CD4-positive, CD25-positive, alpha-beta regulatory T cell (primary cell): ENCODE results near the gene GRIP2. TPM values are rescaled to one million over a fixed set of nuclear protein-coding genes. Genes with fewer than 3 reads are reported as not detected.

Source experiments
- ATAC-seq, 2 donors: fragments of 150-1000 bp; cut with Tn5 transposase; one replicate each; pipeline ENCODE4 v1.10.0; 2021; ENCODE audit warnings: low read depth in 2 of 2, moderate number of reproducible peaks in 2 of 2, moderate library complexity in 1 of 2
- DNase-seq, 3 donors: peaks; one replicate each; pipeline versions ENCODE4 v3.0.0 to v3.0.0-alpha.2; 2012 to 2022; ENCODE audit warnings: mixed read lengths in 1 of 3
- H3K27ac ChIP-seq: one replicate; pipeline ENCODE4 v1.7.0; 2013; ENCODE audit warnings: mild to moderate bottlenecking, low read length; ENCODE audit not compliant: insufficient read depth, poor library complexity, severe bottlenecking
- H3K27me3 ChIP-seq: one replicate; pipeline ENCODE4 v1.7.0; 2013; ENCODE audit warnings: low read length; ENCODE audit not compliant: control insufficient read depth, insufficient read depth
- H3K36me3 ChIP-seq: one replicate; pipeline ENCODE4 v1.7.0; 2013; ENCODE audit warnings: mild to moderate bottlenecking, low read length, moderate library complexity; ENCODE audit not compliant: control insufficient read depth, insufficient read depth
- H3K4me1 ChIP-seq: 2 replicates; pipeline ENCODE4 v1.7.0; 2013; ENCODE audit warnings: mild to moderate bottlenecking, low read length; ENCODE audit not compliant: insufficient read depth, control insufficient read depth, poor library complexity, severe bottlenecking
- H3K4me3 ChIP-seq: one replicate; pipeline ENCODE4 v1.7.0; 2013; ENCODE audit warnings: low read depth, mild to moderate bottlenecking, low read length, moderate library complexity
- H3K9me3 ChIP-seq, 2 experiments: 1 replicate in 1 of 2; 2 replicates in 1 of 2; pipeline ENCODE4 v1.7.0; 2013; ENCODE audit warnings: low read length in 2 of 2, mild to moderate bottlenecking in 1 of 2, moderate library complexity in 1 of 2; ENCODE audit not compliant: control insufficient read depth in 2 of 2
- H3K27ac Mint-ChIP-seq, 3 donors: one replicate each; pipeline ENCODE4 v1.8.0; 2020 to 2022; ENCODE audit warnings: mild to moderate bottlenecking in 3 of 3, mixed read lengths in 3 of 3, moderate library complexity in 2 of 3
- H3K27me3 Mint-ChIP-seq: one replicate; pipeline ENCODE4 v1.8.0; 2022; ENCODE audit warnings: mild to moderate bottlenecking, mixed read lengths
- H3K36me3 Mint-ChIP-seq: one replicate; pipeline ENCODE4 v1.8.0; 2020; ENCODE audit warnings: mixed read lengths
- H3K4me1 Mint-ChIP-seq, 4 donors: one replicate each; pipeline ENCODE4 v1.8.0; 2020 to 2022; ENCODE audit warnings: mixed read lengths in 4 of 4, mild to moderate bottlenecking in 1 of 4
- H3K4me3 Mint-ChIP-seq, 4 donors: one replicate each; pipeline ENCODE4 v1.8.0; 2020 to 2022; ENCODE audit warnings: mild to moderate bottlenecking in 4 of 4, mixed read lengths in 4 of 4, moderate library complexity in 3 of 4
- H3K9me3 Mint-ChIP-seq, 7 donors: one replicate each; pipeline ENCODE4 v1.8.0; 2020 to 2022; ENCODE audit warnings: mixed read lengths in 7 of 7, mild to moderate bottlenecking in 3 of 7, moderate library complexity in 2 of 7
- polyA plus RNA-seq, 4 donors: library from polyadenylated mRNA; unstranded; fragments of 300-500 nt; fragmentation: Illumina TruSeq; gene quantifications; one replicate each; pipeline ENCODE4 v1.2.3, GENCODE V29; 2021
- total RNA-seq: library from RNA; stranded (reverse); gene quantifications from one replicate; pipeline ENCODE4 v1.2.3, GENCODE V29; 2022

Gene GRIP2
- total and polyA plus RNA-seq, 5 donors from 2014 or later, result 0.18 TPM; not detected in 4

DNA sequence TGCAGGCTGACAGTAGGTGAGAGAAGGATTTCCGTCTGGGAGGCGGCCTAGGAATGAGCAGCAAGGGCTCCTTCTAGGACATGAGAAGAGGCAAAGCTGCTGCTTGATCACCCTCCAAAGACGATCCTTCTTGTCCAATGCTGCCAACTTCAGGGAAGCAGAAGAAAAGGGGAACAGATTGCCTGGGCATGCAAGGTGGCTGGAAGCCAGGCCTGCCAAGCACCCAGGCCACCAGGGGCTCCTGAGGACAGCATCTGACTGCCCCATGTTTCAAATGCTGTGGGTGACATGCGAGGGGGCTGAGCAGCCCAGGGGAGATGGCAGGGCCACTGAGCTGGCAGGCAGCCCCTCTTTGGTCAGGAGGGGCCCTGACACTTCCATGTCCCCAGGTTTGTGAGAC, 3.3 kb upstream of the GRIP2 start:
- Histone ChIP-seq H3K27ac (no peak overlapping the region), H3K36me3 (no peaks in the 10 kb centered on the region), H3K27me3 (no peaks in the 10 kb centered on the region), H3K4me1 (no peaks in the 10 kb centered on the region), H3K9me3 (no peaks in the 10 kb centered on the region), H3K4me3 (no peak overlapping the region)
- no peaks in the 10 kb centered on the region for H3K36me3 Mint-ChIP-seq
- ATAC-seq (no peak), DNase-seq (no peak)
- H3K27me3 Mint-ChIP-seq, result peaks cover 5% of the 10 kb centered on the region
- H3K27ac Mint-ChIP-seq, result no peak overlapping the region
- H3K9me3 Mint-ChIP-seq, result no peaks in the 10 kb centered on the region
- H3K4me3 Mint-ChIP-seq, result no peak overlapping the region
- no peaks in the 10 kb centered on the region for H3K4me1 Mint-ChIP-seq

DNA sequence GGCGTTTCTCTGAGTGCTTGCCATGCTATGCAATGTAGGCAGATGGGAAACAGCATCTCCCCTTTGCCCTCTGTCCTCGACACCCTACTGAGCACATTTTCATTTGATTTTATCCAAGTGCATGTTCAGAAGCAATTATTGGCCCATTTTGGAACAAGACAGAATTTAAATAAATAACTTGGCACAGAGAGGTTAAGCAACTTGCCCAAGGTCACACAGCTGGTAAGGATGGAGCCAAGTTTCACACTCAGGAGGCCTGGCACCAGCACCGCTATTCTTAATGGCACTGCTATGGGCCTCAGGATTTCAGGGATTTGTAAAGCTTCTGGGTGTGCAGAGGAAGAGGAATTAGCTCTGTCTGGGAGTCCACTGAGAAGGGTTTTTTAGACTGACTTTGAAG, 2.5 kb upstream of the GRIP2 start:
- DNase-seq (no peak), ATAC-seq (no peak)
- Histone ChIP-seq H3K27me3 (no peaks in the 10 kb centered on the region), H3K4me1 (no peaks in the 10 kb centered on the region), H3K9me3 (no peaks in the 10 kb centered on the region), H3K4me3 (no peak overlapping the region), H3K36me3 (no peaks in the 10 kb centered on the region), H3K27ac (no peak overlapping the region)
- no peaks in the 10 kb centered on the region for H3K36me3 Mint-ChIP-seq
- no peaks in the 10 kb centered on the region for H3K4me1 Mint-ChIP-seq
- peak overlapping the region in 1 of 3 donors; percentile 63 for H3K27ac Mint-ChIP-seq
- H3K9me3 Mint-ChIP-seq, result no peaks in the 10 kb centered on the region
- no peak overlapping the region for H3K4me3 Mint-ChIP-seq
- peaks cover under 1% of the 10 kb centered on the region for H3K27me3 Mint-ChIP-seq

DNA sequence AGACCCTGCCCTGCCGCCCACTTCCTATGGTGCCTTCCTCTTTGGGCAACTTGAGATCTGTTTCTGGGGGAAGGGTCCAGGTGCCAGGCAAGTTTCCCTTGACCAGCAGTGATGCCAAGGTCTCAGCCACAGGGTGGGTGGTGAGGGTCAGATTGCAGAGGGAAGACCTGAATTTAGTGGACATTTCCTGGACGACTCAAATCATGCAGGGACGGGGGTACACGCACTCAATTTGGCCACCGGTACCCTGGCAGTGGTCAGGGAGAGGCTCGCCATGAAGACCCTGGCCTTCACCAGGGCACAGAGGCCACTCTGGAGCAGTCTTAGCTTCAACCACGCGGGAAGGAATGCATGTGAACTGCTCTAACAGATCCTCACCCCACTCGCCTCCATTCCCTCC, 1.5 kb upstream of the GRIP2 start:
- Histone ChIP-seq H3K27ac (no peak overlapping the region), H3K4me1 (no peaks in the 10 kb centered on the region), H3K9me3 (no peaks in the 10 kb centered on the region), H3K27me3 (no peaks in the 10 kb centered on the region), H3K4me3 (no peak overlapping the region), H3K36me3 (no peaks in the 10 kb centered on the region)
- no peaks in the 10 kb centered on the region for H3K4me1 Mint-ChIP-seq
- no peak overlapping the region for H3K27ac Mint-ChIP-seq
- no peaks in the 10 kb centered on the region for H3K36me3 Mint-ChIP-seq
- no peak overlapping the region for H3K4me3 Mint-ChIP-seq
- peaks cover 0 to 2% (median 0%) of the 10 kb centered on the region in 7 donors for H3K9me3 Mint-ChIP-seq
- ATAC-seq, result no peak
- DNase-seq, result no peak
- no peaks in the 10 kb centered on the region for H3K27me3 Mint-ChIP-seq

DNA sequence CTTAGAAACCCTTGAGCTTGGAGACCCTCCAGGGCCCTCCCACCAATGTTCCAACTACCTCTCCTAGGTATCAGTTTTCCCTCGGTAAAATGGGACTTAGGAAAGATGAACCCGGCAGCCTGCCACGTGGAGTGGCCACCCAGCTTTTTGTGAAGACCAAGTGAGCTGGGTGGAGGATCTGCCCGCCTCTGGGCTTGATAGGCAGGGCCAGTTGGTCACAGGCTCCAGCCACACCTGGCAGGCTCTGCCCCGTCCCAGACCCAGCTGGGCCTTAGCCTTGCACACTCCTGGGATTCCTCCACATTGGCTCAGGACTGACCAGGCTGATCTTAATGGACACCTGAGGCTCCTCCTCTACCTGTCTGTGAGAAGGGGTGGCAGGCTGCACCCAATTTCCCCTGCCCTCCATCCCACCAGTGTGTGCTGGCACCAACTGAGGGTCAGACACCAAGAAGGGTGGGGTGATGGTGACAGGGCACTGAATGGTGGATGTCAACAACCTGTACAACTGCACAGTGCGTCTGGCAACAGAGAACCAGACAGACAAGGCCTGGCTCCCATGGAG, 761 bp upstream of the GRIP2 start:
- no peak for DNase-seq
- Mint-ChIP-seq H3K9me3 (peaks cover 0 to 2% (median 0%) of the 10 kb centered on the region in 7 donors), H3K4me3 (no peak overlapping the region), H3K36me3 (no peaks in the 10 kb centered on the region), H3K27ac (no peak overlapping the region), H3K4me1 (no peaks in the 10 kb centered on the region), H3K27me3 (no peaks in the 10 kb centered on the region)
- no peak for ATAC-seq
- no peaks in the 10 kb centered on the region for H3K9me3 ChIP-seq
- H3K27me3 ChIP-seq, result no peaks in the 10 kb centered on the region
- no peaks in the 10 kb centered on the region for H3K4me1 ChIP-seq
- H3K36me3 ChIP-seq, result no peaks in the 10 kb centered on the region
- H3K4me3 ChIP-seq, result no peak overlapping the region
- H3K27ac ChIP-seq, result no peak overlapping the region

DNA sequence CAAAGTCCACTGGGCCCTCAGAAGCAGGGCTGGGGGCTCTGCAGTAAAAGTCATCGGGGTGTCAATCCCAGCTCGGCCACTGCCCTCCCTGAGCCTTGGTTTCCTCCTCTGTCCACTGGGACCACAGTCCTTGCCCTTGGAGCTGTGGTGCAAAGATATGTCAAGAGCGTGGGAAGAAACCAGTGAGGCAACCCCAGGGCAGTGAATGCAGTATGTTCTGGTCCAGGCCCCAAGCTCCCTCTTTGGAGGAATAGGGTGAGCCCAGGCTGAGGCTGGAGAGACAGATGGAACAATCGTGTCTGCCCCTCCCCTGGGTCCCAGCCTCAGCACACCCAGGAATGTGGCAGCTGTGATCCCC, 779 bp downstream of the GRIP2 start:
- H3K27me3 ChIP-seq, result no peaks in the 10 kb centered on the region
- no peak overlapping the region for H3K27ac ChIP-seq
- H3K27ac Mint-ChIP-seq, result no peak overlapping the region
- H3K4me1 ChIP-seq, result no peaks in the 10 kb centered on the region
- no peaks in the 10 kb centered on the region for H3K27me3 Mint-ChIP-seq
- no peak overlapping the region for H3K4me3 Mint-ChIP-seq
- no peaks in the 10 kb centered on the region for H3K9me3 ChIP-seq
- no peak overlapping the region for H3K4me3 ChIP-seq
- H3K4me1 Mint-ChIP-seq, result no peaks in the 10 kb centered on the region
- H3K36me3 ChIP-seq, result no peaks in the 10 kb centered on the region
- H3K36me3 Mint-ChIP-seq, result no peaks in the 10 kb centered on the region
- ATAC-seq (no peak), DNase-seq (no peak)
- H3K9me3 Mint-ChIP-seq, result peaks cover 0 to 2% (median 0%) of the 10 kb centered on the region in 7 donors

DNA sequence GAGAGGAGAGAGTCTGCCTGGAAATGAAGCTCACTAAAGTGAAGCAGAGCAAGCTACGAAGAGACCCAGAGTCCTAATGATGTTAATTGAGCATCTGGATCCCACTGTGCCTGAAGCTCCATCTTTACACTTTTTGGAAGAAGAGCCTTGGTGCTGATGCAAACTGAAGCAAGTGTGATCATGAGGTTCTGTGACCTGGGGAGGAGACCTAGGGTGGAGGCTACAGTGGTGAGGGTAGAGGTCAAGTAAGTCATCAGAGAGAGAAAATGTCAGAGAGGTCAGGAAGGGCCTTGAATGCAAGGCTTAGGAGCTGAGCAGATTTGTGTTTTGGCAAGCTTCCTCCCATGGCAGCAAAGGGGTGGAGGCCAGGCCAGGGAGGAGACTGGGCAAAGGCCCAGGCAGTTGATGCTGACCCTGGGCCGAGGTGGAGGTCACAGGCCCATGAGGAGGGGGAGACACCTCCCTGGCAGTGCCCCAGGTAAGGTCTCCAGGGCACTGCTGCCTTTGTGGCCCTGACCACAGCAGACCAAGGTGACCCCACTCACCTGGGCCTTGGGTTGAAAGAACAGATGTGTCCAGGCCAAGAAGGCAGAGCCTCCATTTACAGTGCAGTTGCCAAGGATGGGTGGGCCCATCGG, 1.6 kb downstream of the GRIP2 start:
- DNase-seq, result no peak
- H3K27ac Mint-ChIP-seq, result peak overlapping the region in 2 of 3 donors; percentile 3 to 16
- H3K27ac ChIP-seq, result no peak overlapping the region

DNA sequence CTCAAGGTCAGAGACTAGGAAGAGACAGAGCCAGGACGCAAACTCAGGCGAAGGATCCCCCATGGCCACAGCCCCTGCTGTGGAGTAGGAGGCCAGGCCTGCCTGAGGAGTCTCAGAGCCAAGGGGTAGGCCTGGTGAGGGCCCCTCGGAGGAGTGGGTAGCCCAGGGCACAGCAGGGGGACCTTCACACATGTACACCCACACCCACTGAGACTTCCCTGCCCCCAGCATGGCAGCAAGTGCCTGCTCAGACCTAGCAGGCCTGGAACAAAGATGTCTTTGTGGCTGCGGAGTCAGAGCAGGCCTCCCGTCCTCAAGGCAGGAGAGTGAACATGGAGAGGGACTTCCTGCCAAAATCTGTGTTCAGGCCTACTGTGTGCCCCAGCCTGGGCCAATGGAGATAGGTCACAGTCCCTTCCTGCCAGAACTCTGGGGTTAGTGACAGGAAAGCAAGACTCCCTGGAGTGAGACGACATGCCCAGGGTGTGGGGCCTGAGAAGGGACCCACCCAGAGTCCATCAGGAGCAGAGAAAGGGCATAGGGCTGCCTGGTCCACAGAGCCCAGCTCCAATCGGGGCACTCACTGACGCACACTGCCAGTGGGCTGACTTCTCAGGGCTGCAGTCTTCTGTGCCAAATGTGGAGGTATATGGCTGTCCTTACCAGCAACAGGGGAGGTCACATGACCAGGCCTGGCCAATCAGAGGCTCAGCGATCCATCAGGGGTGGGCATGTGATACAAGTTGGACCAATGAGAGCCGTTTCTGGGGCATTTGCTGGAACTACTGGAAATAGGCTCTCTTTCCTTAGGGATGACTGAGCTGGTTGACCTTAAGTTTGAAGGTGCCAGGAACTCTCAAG, 2.3 kb downstream of the GRIP2 start:
- no peak for DNase-seq

More for the DNA sequence above, 1.6 kb downstream of the GRIP2 start:
- no peaks in the 10 kb centered on the region for H3K4me1 ChIP-seq
- H3K9me3 ChIP-seq, result no peaks in the 10 kb centered on the region
- H3K4me3 Mint-ChIP-seq, result no peak overlapping the region
- H3K36me3 ChIP-seq, result no peaks in the 10 kb centered on the region
- peaks cover 0 to 2% (median 0%) of the 10 kb centered on the region in 7 donors for H3K9me3 Mint-ChIP-seq
- no peak for ATAC-seq
- H3K4me1 Mint-ChIP-seq, result no peaks in the 10 kb centered on the region
- H3K4me3 ChIP-seq, result no peak overlapping the region
- no peaks in the 10 kb centered on the region for H3K27me3 ChIP-seq
- H3K27me3 Mint-ChIP-seq, result no peaks in the 10 kb centered on the region
- H3K36me3 Mint-ChIP-seq, result no peaks in the 10 kb centered on the region

More for the DNA sequence above, 2.3 kb downstream of the GRIP2 start:
- Histone ChIP-seq H3K36me3 (no peaks in the 10 kb centered on the region), H3K4me3 (no peak overlapping the region), H3K27me3 (no peaks in the 10 kb centered on the region), H3K27ac (no peak overlapping the region), H3K9me3 (no peaks in the 10 kb centered on the region), H3K4me1 (no peaks in the 10 kb centered on the region)
- no peak for ATAC-seq
- Mint-ChIP-seq H3K4me3 (no peak overlapping the region), H3K27me3 (peaks cover 4% of the 10 kb centered on the region), H3K27ac (peak overlapping the region in 1 of 3 donors; percentile 16), H3K36me3 (no peaks in the 10 kb centered on the region), H3K9me3 (peaks cover 0 to 2% (median 0%) of the 10 kb centered on the region in 7 donors), H3K4me1 (no peaks in the 10 kb centered on the region)
